Ishikawa (cell line): Measurements from ENCODE around the gene HSPB7.
A peak's percentile ranks its signal among the peaks of the same experiment; 100 is the strongest.

ENCODE experiments used
- CEBPB ChIP-seq: IDR thresholded peaks from 2 replicates; pipeline ENCODE4 v1.6.1; 2012
- CREB1 ChIP-seq: IDR thresholded peaks from 2 replicates; pipeline ENCODE4 v1.6.1; 2012; ENCODE audit warnings: low read depth
- EGR1 ChIP-seq: IDR thresholded peaks from 2 replicates; pipeline ENCODE4 v1.6.1; 2012
- EP300 ChIP-seq: IDR thresholded peaks from 2 replicates; pipeline ENCODE4 v1.6.1; 2012; ENCODE audit warnings: borderline replicate concordance
- FOXM1 ChIP-seq: IDR thresholded peaks from 2 replicates; pipeline ENCODE4 v1.6.1; 2012; ENCODE audit warnings: low read depth, borderline replicate concordance
- NFIC ChIP-seq: IDR thresholded peaks from 2 replicates; pipeline ENCODE4 v1.6.1; 2012
- RAD21 ChIP-seq: IDR thresholded peaks from 2 replicates; pipeline ENCODE4 v1.6.1; 2012; ENCODE audit warnings: low read depth
- REST ChIP-seq: IDR thresholded peaks from 2 replicates; pipeline ENCODE4 v1.6.1; 2012; ENCODE audit warnings: low read depth, mild to moderate bottlenecking
- TAF1 ChIP-seq: IDR thresholded peaks from 2 replicates; pipeline ENCODE4 v1.6.1; 2012; ENCODE audit warnings: low read depth, mild to moderate bottlenecking
- TEAD4 ChIP-seq: IDR thresholded peaks from 2 replicates; pipeline ENCODE4 v1.6.1; 2012
- YY1 ChIP-seq: IDR thresholded peaks from 2 replicates; pipeline ENCODE4 v1.6.1; 2012; ENCODE audit warnings: low read depth
- ZBTB7A ChIP-seq: IDR thresholded peaks from 2 replicates; pipeline ENCODE4 v1.6.1; 2012; ENCODE audit warnings: low read depth
- TF ChIP-seq, protein P1 (sequence below): IDR thresholded peaks from 2 replicates; pipeline ENCODE4 v1.6.1; 2012
- TF ChIP-seq, protein P2 (sequence below): IDR thresholded peaks from 2 replicates; pipeline ENCODE4 v1.6.1; 2012

The HSPB7 gene

GRCh38 chr1:16038620-16038912 is 20.7 kb upstream of the HSPB7 start:
- TF ChIP-seq EGR1 (no peak), REST (no peak), CEBPB (no peak), ZBTB7A (no peak), TEAD4 (no peak), YY1 (no peak), NFIC (no peak), CREB1 (no peak)

GRCh38 chr1:16033103-16033632 is 15.3 kb upstream of the HSPB7 start:
- 0 out of 2 replicates have a peak, but pooled peaks have one; percentile 21 for TF ChIP-seq ZBTB7A

- peak; percentile 97 for TF ChIP-seq RAD21
- TF ChIP-seq, protein P1, sequence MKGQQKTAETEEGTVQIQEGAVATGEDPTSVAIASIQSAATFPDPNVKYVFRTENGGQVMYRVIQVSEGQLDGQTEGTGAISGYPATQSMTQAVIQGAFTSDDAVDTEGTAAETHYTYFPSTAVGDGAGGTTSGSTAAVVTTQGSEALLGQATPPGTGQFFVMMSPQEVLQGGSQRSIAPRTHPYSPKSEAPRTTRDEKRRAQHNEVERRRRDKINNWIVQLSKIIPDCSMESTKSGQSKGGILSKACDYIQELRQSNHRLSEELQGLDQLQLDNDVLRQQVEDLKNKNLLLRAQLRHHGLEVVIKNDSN = no peak
- peak; percentile 81 for TF ChIP-seq EGR1
These were observed 14.7 kb upstream of the HSPB7 start for GRCh38 chr1:16032388-16033102.

- no peak for TF ChIP-seq CREB1
- no peak for TF ChIP-seq TEAD4
- no peak for TF ChIP-seq EGR1
- no peak for TF ChIP-seq TAF1
- no peak for TF ChIP-seq YY1
- TF ChIP-seq REST = no peak
- no peak for TF ChIP-seq FOXM1
- TF ChIP-seq NFIC = no peak
- no peak for TF ChIP-seq ZBTB7A
- no peak for TF ChIP-seq CEBPB
- TF ChIP-seq, protein P1 = no peak
- TF ChIP-seq, protein P2, sequence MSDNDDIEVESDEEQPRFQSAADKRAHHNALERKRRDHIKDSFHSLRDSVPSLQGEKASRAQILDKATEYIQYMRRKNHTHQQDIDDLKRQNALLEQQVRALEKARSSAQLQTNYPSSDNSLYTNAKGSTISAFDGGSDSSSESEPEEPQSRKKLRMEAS = no peak
- TF ChIP-seq EP300 = no peak
- no peak for TF ChIP-seq RAD21
These were observed 13.7 kb upstream of the HSPB7 start for GRCh38 chr1:16031551-16031950.

- TF ChIP-seq NFIC = peak; percentile 68
- TF ChIP-seq, protein P2 = no peak
These were observed 11.4 kb upstream of the HSPB7 start for GRCh38 chr1:16029288-16029687.

DNA sequence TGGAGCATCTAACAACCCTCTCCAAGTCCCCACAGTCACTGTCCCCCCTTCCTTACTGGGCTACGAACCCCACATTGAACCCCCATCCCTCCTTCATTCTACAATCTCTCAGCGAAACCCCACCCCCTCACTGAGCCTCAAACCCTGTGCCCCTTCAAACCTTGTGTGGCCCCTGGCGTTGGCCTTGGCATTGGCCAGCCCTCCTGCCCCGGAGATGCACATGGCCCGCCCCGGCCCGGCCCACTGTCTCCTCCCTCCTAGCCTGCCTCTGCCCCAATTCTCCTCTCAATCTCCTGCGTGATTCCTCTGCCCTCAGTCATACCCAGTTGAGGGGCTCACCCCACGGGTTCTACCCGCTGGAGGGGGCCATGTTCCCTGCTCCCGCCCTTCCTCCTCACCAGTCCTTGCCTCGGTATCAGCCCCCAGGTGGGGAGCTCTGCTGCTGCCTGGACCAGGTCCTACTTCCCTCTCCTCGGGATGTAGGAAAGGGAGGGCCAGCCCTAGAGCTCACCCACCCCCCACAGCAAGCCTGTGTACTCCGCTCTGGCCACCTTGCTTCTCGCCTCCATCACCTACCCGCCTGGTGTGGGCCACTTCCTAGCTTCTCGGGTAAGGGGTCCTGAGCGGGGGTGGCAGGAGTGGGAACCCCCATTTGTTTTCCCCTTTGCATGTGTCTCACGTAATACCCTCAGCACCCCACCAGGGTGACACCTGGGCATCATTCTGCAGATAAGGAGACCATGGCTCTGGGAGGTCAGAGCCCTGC is 10.6 kb upstream of the HSPB7 start:
- TF ChIP-seq REST = no peak
- no peak for TF ChIP-seq EP300
- TF ChIP-seq NFIC = no peak
